Small intestine (tissue), 7 donors: Measurements from ENCODE around the gene ARHGEF25. TPM values are rescaled to one million over a fixed set of nuclear protein-coding genes. Genes with fewer than 3 reads are reported as not detected.
"Not testable (repeated sequence)": the region's sequence is repeated elsewhere in the genome, so short reads cannot be mapped to it uniquely, and the experiment has no call there.

Experiments used
- DNase-seq, 2 donors: peaks; one replicate each; pipeline versions ENCODE4 v3.0.0 to v3.0.0-alpha.2; 2013
- FAIRE-seq: peaks from 2 replicates; lab custom pipeline; 2012; peaks lifted over from hg19 to GRCh38; lab: Jason Lieb, UNC
- H3K27ac ChIP-seq, 3 donors: one replicate each; pipeline ENCODE4 v1.5.1; 2013; ENCODE audit warnings: low read length in 2 of 3, mild to moderate bottlenecking in 2 of 3, control low read depth in 1 of 3, inconsistent platforms in 1 of 3, low read depth in 1 of 3, moderate library complexity in 1 of 3
- H3K27me3 ChIP-seq, 3 donors: one replicate each; pipeline ENCODE4 v1.6.1; 2013; ENCODE audit warnings: low read length in 3 of 3, inconsistent platforms in 1 of 3; ENCODE audit not compliant: control insufficient read depth in 3 of 3, insufficient read depth in 3 of 3
- H3K36me3 ChIP-seq, 3 donors: one replicate each; pipeline ENCODE4 v1.6.1; 2013; ENCODE audit warnings: low read length in 3 of 3, inconsistent platforms in 1 of 3, low read depth in 1 of 3, mild to moderate bottlenecking in 1 of 3, moderate library complexity in 1 of 3; ENCODE audit not compliant: control insufficient read depth in 3 of 3, insufficient read depth in 2 of 3
- H3K4me1 ChIP-seq, 3 donors: one replicate each; pipeline ENCODE4 v1.6.1; 2013; ENCODE audit warnings: low read length in 2 of 3, inconsistent platforms in 1 of 3, low read depth in 1 of 3, mild to moderate bottlenecking in 1 of 3, moderate library complexity in 1 of 3; ENCODE audit not compliant: control insufficient read depth in 3 of 3, insufficient read depth in 2 of 3
- H3K4me3 ChIP-seq, 3 donors: one replicate each; pipeline ENCODE4 v1.5.1; 2013; ENCODE audit warnings: low read length in 3 of 3, control low read depth in 1 of 3, inconsistent platforms in 1 of 3, low read depth in 1 of 3, mild to moderate bottlenecking in 1 of 3, moderate library complexity in 1 of 3
- H3K9me3 ChIP-seq, 2 donors: one replicate each; pipeline ENCODE4 v1.6.1; 2013; ENCODE audit warnings: low read depth in 1 of 2, low read length in 1 of 2; ENCODE audit not compliant: control insufficient read depth in 2 of 2, insufficient read depth in 1 of 2
- WGBS, 3 donors: extraction: QIAGEN DNeasy Blood & Tissue Kit; methylation state at CpG; one replicate each; pipeline ENCODE4 v1.1.7; 2013; 5-methylcytosine and 5-hydroxymethylcytosine counted together
- polyA plus RNA-seq, 4 donors: library from polyadenylated mRNA; stranded (reverse) in 3 of 4; unstranded in 1 of 4; fragments of 200-250 nt in 3 of 4; fragments of 120-200 nt in 1 of 4; gene quantifications; one replicate each; pipeline versions ENCODE4 v1.2.1 to v1.2.3, GENCODE V29; 2013
- donor health status: healthy with polysubstance abuse.
- donor health status: control.
- donor health status: control.
- donor health status: Bipolar disorder and iron deficiency.
- donor health status: healthy.

ARHGEF25 gene
- polyA plus RNA-seq, 4 donors: 4.6 to 11.8 (median 6.0) TPM; not detected in 1

DNA sequence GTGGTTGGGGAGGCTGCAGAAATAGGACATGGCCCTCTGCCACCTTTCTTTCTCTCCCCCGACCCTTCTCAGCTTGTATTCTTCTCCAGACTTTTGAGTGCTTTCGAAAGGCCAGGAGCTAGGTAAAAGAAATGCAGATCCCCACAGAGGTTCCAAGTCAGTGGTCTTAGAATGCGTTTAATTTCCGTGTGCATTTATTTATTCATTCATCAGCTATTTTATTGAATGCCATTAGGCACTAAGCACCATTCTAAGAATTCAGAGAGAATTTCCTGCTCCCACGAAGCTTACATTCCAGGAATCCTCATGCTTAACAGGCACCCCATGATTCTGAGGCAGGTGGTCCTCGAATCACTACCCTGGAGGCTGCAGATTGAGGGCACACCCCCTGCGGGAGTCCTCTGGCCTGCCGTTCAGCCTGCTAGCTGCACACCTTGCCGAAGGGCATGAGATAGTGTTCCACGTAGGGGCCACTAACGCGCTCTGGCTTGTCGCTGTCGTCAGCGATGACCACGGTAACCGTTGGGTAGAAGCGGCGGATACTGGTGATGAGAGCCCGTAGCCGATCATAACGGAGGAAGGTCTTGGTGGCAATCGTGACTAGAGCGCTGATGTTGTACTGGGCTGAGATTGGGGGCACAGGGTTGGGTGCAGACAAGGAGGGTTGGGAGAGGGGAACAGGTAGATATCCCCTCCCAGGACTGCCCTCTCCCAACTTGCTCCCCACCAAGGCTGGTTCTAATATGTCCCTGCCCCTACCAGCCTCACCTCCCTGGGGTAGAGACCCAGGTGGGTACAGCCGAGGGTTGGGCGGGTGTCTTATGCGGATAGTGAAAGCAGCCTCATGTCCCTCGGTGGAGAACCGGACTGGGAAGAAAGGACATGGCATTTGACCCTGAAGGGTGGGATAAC, 17.3 kb downstream of the ARHGEF25 start:
- DNase-seq: no peak
- Histone ChIP-seq H3K27ac (no peak overlapping the region), H3K9me3 (no peaks in the 10 kb centered on the region), H3K4me3 (no peak overlapping the region), H3K4me1 (peaks cover 0 to 13% (median 0%) of the 10 kb centered on the region in 3 donors), H3K27me3 (peaks cover 10 to 98% (median 55%) of the 10 kb centered on the region in 3 donors), H3K36me3 (no peaks in the 10 kb centered on the region)
- no peak for FAIRE-seq
- 46 to 57% (median 46%) methylated on average over 29 of the region's 29 CpGs for whole genome bisulfite sequencing, 3 donors

- DNase-seq: no peak
- peaks cover 0 to 13% (median 0%) of the 10 kb centered on the region in 3 donors for H3K4me1 ChIP-seq
- H3K27me3 ChIP-seq: peaks cover 10 to 93% (median 42%) of the 10 kb centered on the region in 3 donors
- no peak for FAIRE-seq
- no peak overlapping the region for H3K27ac ChIP-seq
- H3K36me3 ChIP-seq: no peaks in the 10 kb centered on the region
- H3K4me3 ChIP-seq: no peak overlapping the region
- 66 to 76% (median 71%) methylated on average over 5 of the region's 5 CpGs for WGBS, 3 donors
- H3K9me3 ChIP-seq: no peaks in the 10 kb centered on the region
Measured at GRCh38 chr12:57629897-57630471, 18.7 kb downstream of the ARHGEF25 start.

DNA sequence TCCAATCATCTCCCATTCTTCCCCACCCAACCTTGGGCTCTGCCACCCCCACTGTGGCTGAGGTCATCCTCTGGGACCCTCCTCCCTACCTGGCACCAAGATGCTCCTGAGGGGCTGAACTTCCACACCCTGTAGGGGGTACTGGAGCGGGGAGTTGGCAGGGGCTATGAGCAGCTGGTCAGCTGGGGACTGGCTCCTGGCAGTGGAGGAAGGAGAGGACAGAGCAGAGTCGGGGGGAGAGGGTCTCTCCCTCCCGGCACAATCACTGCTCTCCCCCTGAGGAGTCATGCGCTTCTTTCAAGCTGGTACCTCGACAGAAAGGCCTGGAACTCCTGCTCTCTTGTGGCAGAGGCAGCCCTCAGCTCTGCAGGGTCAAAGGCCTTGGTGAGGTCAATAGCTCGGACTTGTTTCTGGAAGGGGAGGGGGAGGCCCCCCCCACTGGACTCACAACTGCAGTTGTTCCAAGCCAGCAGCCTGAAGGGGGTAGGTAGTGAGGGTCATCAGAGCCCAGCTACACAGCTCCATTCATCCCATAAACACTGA, 19.7 kb downstream of the ARHGEF25 start:
- H3K36me3 ChIP-seq: no peaks in the 10 kb centered on the region
- peaks cover 12 to 88% (median 40%) of the 10 kb centered on the region in 3 donors for H3K27me3 ChIP-seq
- no peak overlapping the region for H3K27ac ChIP-seq
- no peak for FAIRE-seq
- H3K9me3 ChIP-seq: no peaks in the 10 kb centered on the region
- 28 to 48% (median 41%) methylated on average over 5 to 6 of the region's 6 CpGs for WGBS, 3 donors
- peaks cover 0 to 13% (median 0%) of the 10 kb centered on the region in 3 donors for H3K4me1 ChIP-seq
- H3K4me3 ChIP-seq: no peak overlapping the region
- no peak for DNase-seq

GRCh38 chr12:57631566-57632072, 20.4 kb downstream of the ARHGEF25 start:
- Histone ChIP-seq H3K9me3 (no peaks in the 10 kb centered on the region), H3K36me3 (no peaks in the 10 kb centered on the region), H3K4me3 (no peak overlapping the region), H3K4me1 (peaks cover 0 to 13% (median 0%) of the 10 kb centered on the region in 3 donors), H3K27me3 (peaks cover 9 to 82% (median 34%) of the 10 kb centered on the region in 3 donors), H3K27ac (no peak overlapping the region)
- no peak for FAIRE-seq
- WGBS, 3 donors: 8 to 14% (median 8%) methylated on average over 26 of the region's 26 CpGs
- no peak for DNase-seq

- no peak for FAIRE-seq
- Histone ChIP-seq H3K4me1 (peaks cover 0 to 12% (median 0%) of the 10 kb centered on the region in 3 donors), H3K9me3 (no peaks in the 10 kb centered on the region), H3K27me3 (peaks cover 9 to 75% (median 29%) of the 10 kb centered on the region in 3 donors), H3K36me3 (no peaks in the 10 kb centered on the region), H3K4me3 (peak overlapping the region; percentile 32 to 56 (median 39)), H3K27ac (no peak overlapping the region)
- WGBS, 3 donors: 1 to 5% (median 4%) methylated on average over 53 to 67 of the region's 67 CpGs
- peak in 1 of 2 donors; percentile 26 for DNase-seq
Measured at GRCh38 chr12:57632073-57632957, 21.1 kb downstream of the ARHGEF25 start.

DNA sequence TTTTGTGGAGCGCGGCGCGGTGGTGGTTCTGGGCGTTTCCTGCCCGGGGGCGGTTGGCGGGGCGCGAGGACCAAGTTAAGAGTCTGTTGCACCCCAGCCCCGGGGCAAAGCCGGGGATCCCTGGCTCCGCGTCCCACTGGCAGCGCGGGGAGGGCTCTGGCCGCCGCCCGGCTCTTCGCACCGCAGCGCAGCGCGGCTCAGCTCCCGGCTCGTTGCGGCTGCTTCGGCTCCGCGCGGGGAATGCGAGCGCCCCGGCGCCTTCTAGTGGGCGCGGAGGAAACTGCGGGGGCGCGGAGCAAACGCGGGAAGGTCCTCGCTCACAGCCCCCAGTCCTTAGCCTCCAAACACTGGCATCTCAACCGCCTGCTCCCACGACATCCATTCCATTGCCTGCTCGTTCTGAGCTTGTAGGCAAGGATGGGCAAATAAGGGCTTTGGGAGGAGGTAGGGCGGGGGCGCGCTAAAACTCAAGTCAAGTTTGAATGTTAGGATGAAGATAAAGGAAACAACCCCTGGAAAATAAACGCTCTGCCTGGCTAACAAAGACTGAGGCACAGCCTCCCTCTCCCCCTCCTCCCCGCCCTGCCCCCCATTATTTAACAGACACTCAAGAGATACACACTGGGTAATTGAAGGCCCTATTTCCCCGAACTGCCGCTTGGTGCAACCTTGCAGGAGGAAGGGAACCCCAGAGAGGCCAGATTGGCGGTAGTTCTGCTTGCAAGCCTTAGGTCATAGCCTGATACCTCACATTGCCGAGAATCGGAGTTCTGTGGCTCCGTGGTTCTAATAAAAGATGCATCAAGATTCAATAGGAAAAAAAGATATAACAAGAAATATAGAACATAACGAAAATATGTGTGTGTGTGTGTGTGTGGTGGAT, 22.0 kb downstream of the ARHGEF25 start, which contains the start of gene B4GALNT1:
TSS of gene B4GALNT1 (minus strand) at position 244 of the 883 bp plus-strand sequence. CDS start 1,069 bp downstream, outside the sequence.
- Histone ChIP-seq H3K27me3 (peaks cover 9 to 69% (median 27%) of the 10 kb centered on the region in 3 donors), H3K9me3 (no peaks in the 10 kb centered on the region), H3K4me1 (peaks cover 0 to 4% (median 0%) of the 10 kb centered on the region in 3 donors), H3K27ac (no peak within 1 kb of the TSS), H3K36me3 (no peaks in the 10 kb centered on the region), H3K4me3 (peak within 1 kb of the TSS; percentile 32 to 56 (median 39))
- WGBS, 3 donors: 2 to 3% (median 2%) methylated on average over 55 to 58 of the region's 58 CpGs
- DNase-seq (peak; percentile 35 to 80), FAIRE-seq (no peak)

- H3K9me3 ChIP-seq, DNase-seq, H3K27ac ChIP-seq, H3K36me3 ChIP-seq, H3K4me3 ChIP-seq, H3K4me1 ChIP-seq, FAIRE-seq: not testable (repeated sequence)
- 68 to 85% (median 80%) methylated on average over 9 of the region's 9 CpGs for WGBS, 3 donors
- H3K27me3 ChIP-seq: peaks cover 4 to 55% (median 16%) of the 10 kb centered on the region in 3 donors
Measured at GRCh38 chr12:57636731-57637130, 25.5 kb downstream of the ARHGEF25 start.
